GM21360 (cell line): ENCODE measurements around the gene CDH13.

ENCODE experiments used
- ATAC-seq: cut with Tn5 transposase; IDR thresholded peaks from one replicate; pipeline ENCODE4 v1.9.1; 2021; ENCODE audit warnings: mild to moderate bottlenecking, moderate library complexity; ENCODE audit not compliant: unreplicated experiment

Gene CDH13

GRCh38 chr16:82830944-82831343 lies 204.2 kb downstream of the CDH13 start:
- no peak for ATAC-seq

GRCh38 chr16:82832821-82833220 lies 206.1 kb downstream of the CDH13 start:
- ATAC-seq = no peak

- no peak for ATAC-seq
Observed at GRCh38 chr16:82833378-82833993, 206.7 kb downstream of the CDH13 start.

GRCh38 chr16:82834151-82834815 lies 207.5 kb downstream of the CDH13 start:
- ATAC-seq = no peak

- ATAC-seq = no peak
Observed at GRCh38 chr16:82835487-82836155, 208.9 kb downstream of the CDH13 start.

- no peak for ATAC-seq
Observed at GRCh38 chr16:82841108-82841507, 214.3 kb downstream of the CDH13 start.

- ATAC-seq = no peak
Observed at GRCh38 chr16:82843606-82844271, 217.0 kb downstream of the CDH13 start.

- no peak for ATAC-seq
Observed at GRCh38 chr16:82845116-82845515, 218.3 kb downstream of the CDH13 start.

GRCh38 chr16:82846806-82847205 lies 220.0 kb downstream of the CDH13 start:
- ATAC-seq = no peak

- no peak for ATAC-seq
Observed at GRCh38 chr16:82848013-82848412, 221.2 kb downstream of the CDH13 start.

- ATAC-seq = no peak
Observed at GRCh38 chr16:82852388-82853008, 225.7 kb downstream of the CDH13 start.

- ATAC-seq = no peak
Observed at GRCh38 chr16:82855471-82855870, 228.7 kb downstream of the CDH13 start.

- ATAC-seq = no peak
Observed at GRCh38 chr16:82857693-82858365, 231.1 kb downstream of the CDH13 start.

GRCh38 chr16:82859662-82860061 lies 232.9 kb downstream of the CDH13 start:
- no peak for ATAC-seq

- no peak for ATAC-seq
Observed at GRCh38 chr16:82860071-82860470, 233.3 kb downstream of the CDH13 start.

- no peak for ATAC-seq
Observed at GRCh38 chr16:82862057-82862456, 235.3 kb downstream of the CDH13 start.

GRCh38 chr16:82864332-82865040 lies 237.7 kb downstream of the CDH13 start:
- no peak for ATAC-seq

- ATAC-seq = no peak
Observed at GRCh38 chr16:82865412-82865811, 238.6 kb downstream of the CDH13 start.

GRCh38 chr16:82867485-82867884 lies 240.7 kb downstream of the CDH13 start:
- ATAC-seq = no peak

GRCh38 chr16:82874271-82874670 lies 247.5 kb downstream of the CDH13 start:
- no peak for ATAC-seq
